Transverse colon (tissue), 4 donors: ENCODE measurements around the gene TCERG1L. TPM values are rescaled to one million over a fixed set of nuclear protein-coding genes. Genes with fewer than 3 reads are reported as not detected.

Experiments
- DNase-seq: peaks from one replicate; pipeline ENCODE4 v3.0.0-alpha.2; 2019
- H3K27ac ChIP-seq, 4 donors: fragments of 200-600 bp; sonication (generic); 2 replicates each; pipeline ENCODE4 v1.5.1; 2016 to 2018; ENCODE audit warnings: inconsistent platforms in 4 of 4
- H3K27me3 ChIP-seq: fragments of 200-600 bp; sonication (generic); 2 replicates; pipeline ENCODE4 v1.5.1; 2017; ENCODE audit warnings: inconsistent platforms
- H3K36me3 ChIP-seq, 4 donors: fragments of 200-600 bp; sonication (generic); 2 replicates each; pipeline ENCODE4 v1.5.1; 2017 to 2019; ENCODE audit warnings: inconsistent platforms in 4 of 4
- H3K4me1 ChIP-seq, 4 donors: fragments of 200-600 bp; sonication (generic); 2 replicates each; pipeline ENCODE4 v1.5.1; 2017 to 2020; ENCODE audit warnings: inconsistent platforms in 4 of 4
- H3K4me3 ChIP-seq, 4 donors: fragments of 200-600 bp; sonication (generic); 1 replicate in 1 of 4; 2 replicates in 3 of 4; pipeline versions ENCODE4 v1.5.1 to v1.6.1; 2017 to 2019; ENCODE audit warnings: inconsistent platforms in 4 of 4
- H3K9me3 ChIP-seq, 2 donors: fragments of 200-600 bp; sonication (generic); 2 replicates each; pipeline ENCODE4 v1.5.1; 2017 to 2019; ENCODE audit warnings: inconsistent platforms in 2 of 2
- CTCF ChIP-seq, 5 experiments: fragments of 200-600 bp in 3 of 5; fragments of 450-650 bp in 2 of 5; sonication (generic) in 3 of 5; IDR thresholded peaks; 1 replicate in 2 of 5; 2 replicates in 3 of 5; pipeline ENCODE4 v1.5.1; 2016 to 2017; ENCODE audit warnings: antibody characterized with exemption in 5 of 5, inconsistent platforms in 3 of 5, mild to moderate bottlenecking in 2 of 5, moderate library complexity in 1 of 5
- EP300 ChIP-seq: sonication (generic); formaldehyde crosslinking; IDR thresholded peaks from one replicate; pipeline ENCODE4 v1.6.1; 2017; ENCODE audit warnings: antibody characterized with exemption, low read depth
- POLR2A ChIP-seq: fragments of 450-650 bp; IDR thresholded peaks from one replicate; pipeline ENCODE4 v1.6.1; 2016; ENCODE audit warnings: antibody characterized with exemption, mild to moderate bottlenecking, moderate library complexity
- POLR2AphosphoS5 ChIP-seq, 3 donors: sonication (generic); formaldehyde crosslinking; IDR thresholded peaks; one replicate each; pipeline ENCODE4 v1.6.1; 2016; ENCODE audit warnings: antibody characterized with exemption in 3 of 3
- WGBS, 2 donors: methylation state at CpG; one replicate each; pipeline ENCODE4 v1.1.5; 2018; ENCODE audit warnings: low coverage in 1 of 2; 5-methylcytosine and 5-hydroxymethylcytosine counted together
- in situ Hi-C, 4 donors: fragments of 200-750 bp; cut with MboI; loops; one replicate each; pipeline versions ENCODE4 v1.15.0 to v1.15.1; 2017; ENCODE audit warnings: low sequenced_read_pairs in 3 of 4, low pct_ligation_motif_present in 1 of 4, low pct_unique_long_range_greater_than_20kb in 1 of 4
- intact Hi-C: fragments of 100-400 bp; cut with DNase I; formaldehyde crosslinking; loops from one replicate; pipeline ENCODE4 v1.15.1; 2023; ENCODE audit warnings: low total_unique reads
- total RNA-seq, 4 donors: library from RNA; depleted of rRNA; stranded (reverse); fragments of >200 nt; gene quantifications; one replicate each; pipeline ENCODE4 v1.1.0, GENCODE V29; 2016

TCERG1L gene
- total RNA-seq, 4 donors from 2014 or later: 0.16 TPM; not detected in 3

- H3K9me3 ChIP-seq: no peaks in the 10 kb centered on the region
- H3K4me1 ChIP-seq: no peaks in the 10 kb centered on the region
- no peaks in the 10 kb centered on the region for H3K36me3 ChIP-seq
- H3K27ac ChIP-seq: no peak overlapping the region
- TF ChIP-seq POLR2AphosphoS5 (IDR thresholded peaks at IDR 0.05): no peak
- no peak for TF ChIP-seq CTCF (IDR thresholded peaks at IDR 0.05)
- TF ChIP-seq POLR2A: no peak
- TF ChIP-seq EP300: no peak
- intact Hi-C loops (no loop called here), in situ Hi-C loops (no loop called here)
- no peak overlapping the region for H3K4me3 ChIP-seq
- 77 to 88% methylated on average over 2 to 6 of the region's 6 CpGs for WGBS, 2 donors
- DNase-seq: no peak
- H3K27me3 ChIP-seq: no peaks in the 10 kb centered on the region
These were observed 233.8 kb downstream of the TCERG1L start for GRCh38 chr10:131077724-131078123.

- intact Hi-C loops (no loop called here), in situ Hi-C loops (no loop called here)
- Histone ChIP-seq H3K36me3 (no peaks in the 10 kb centered on the region), H3K4me3 (no peak overlapping the region), H3K4me1 (no peaks in the 10 kb centered on the region), H3K27me3 (no peaks in the 10 kb centered on the region), H3K9me3 (no peaks in the 10 kb centered on the region), H3K27ac (no peak overlapping the region)
- DNase-seq: no peak
- TF ChIP-seq POLR2AphosphoS5 (IDR thresholded peaks at IDR 0.05) (no peak), POLR2A (no peak), CTCF (IDR thresholded peaks at IDR 0.05) (no peak), EP300 (no peak)
- WGBS, 2 donors: 80 to 84% methylated on average over 1 to 6 of the region's 6 CpGs
These were observed 234.5 kb downstream of the TCERG1L start for GRCh38 chr10:131077031-131077430.

- Histone ChIP-seq H3K36me3 (no peaks in the 10 kb centered on the region), H3K27ac (no peak overlapping the region), H3K4me1 (no peaks in the 10 kb centered on the region), H3K9me3 (no peaks in the 10 kb centered on the region), H3K4me3 (no peak overlapping the region), H3K27me3 (no peaks in the 10 kb centered on the region)
- WGBS, 2 donors: 84% methylated on average over 8 of the region's 8 CpGs; no CpG with 5 or more reads in 1 of the 2 donors
- in situ Hi-C loops (no loop called here), intact Hi-C loops (no loop called here)
- TF ChIP-seq POLR2A: no peak
- TF ChIP-seq POLR2AphosphoS5 (IDR thresholded peaks at IDR 0.05): no peak
- no peak for TF ChIP-seq CTCF (IDR thresholded peaks at IDR 0.05)
- TF ChIP-seq EP300: no peak
- no peak for DNase-seq
These were observed 235.2 kb downstream of the TCERG1L start for GRCh38 chr10:131076356-131076755.

GRCh38 chr10:131075218-131075770 is 236.2 kb downstream of the TCERG1L start:
- intact Hi-C loops (no loop called here), in situ Hi-C loops (no loop called here)
- H3K27me3 ChIP-seq: no peaks in the 10 kb centered on the region
- no peak for TF ChIP-seq POLR2AphosphoS5 (IDR thresholded peaks at IDR 0.05)
- no peak for TF ChIP-seq POLR2A
- TF ChIP-seq EP300: no peak
- TF ChIP-seq CTCF (IDR thresholded peaks at IDR 0.05): no peak
- DNase-seq: no peak
- 92 to 96% methylated on average over 4 to 19 of the region's 27 CpGs for WGBS, 2 donors
- no peak overlapping the region for H3K27ac ChIP-seq
- no peaks in the 10 kb centered on the region for H3K9me3 ChIP-seq
- H3K4me3 ChIP-seq: no peak overlapping the region
- H3K4me1 ChIP-seq: no peaks in the 10 kb centered on the region
- no peaks in the 10 kb centered on the region for H3K36me3 ChIP-seq
